Memory B cell (primary cell): ENCODE measurements around the gene OR12D1.
"Not testable (repeated sequence)": the region's sequence is repeated elsewhere in the genome, so short reads cannot be mapped to it uniquely, and the experiment has no call there.

Experiments
- ATAC-seq: fragments of 150-1000 bp; cut with Tn5 transposase; 2 replicates; pipeline ENCODE4 v1.10.0; 2021; ENCODE audit warnings: low read depth, mild to moderate bottlenecking, moderate library complexity
- DNase-seq, 2 donors: peaks; one replicate each; pipeline ENCODE4 v3.0.0; 2022; ENCODE audit warnings: low spot score in 2 of 2
- H3K27ac Mint-ChIP-seq: one replicate; pipeline ENCODE4 v1.8.0; 2022; ENCODE audit warnings: mild to moderate bottlenecking, moderate library complexity, mixed read lengths
- H3K27me3 Mint-ChIP-seq: one replicate; pipeline ENCODE4 v1.8.0; 2022; ENCODE audit warnings: mixed read lengths
- H3K36me3 Mint-ChIP-seq: one replicate; pipeline ENCODE4 v1.8.0; 2022; ENCODE audit warnings: mild to moderate bottlenecking, mixed read lengths
- H3K4me1 Mint-ChIP-seq: one replicate; pipeline ENCODE4 v1.8.0; 2022; ENCODE audit warnings: mixed read lengths
- H3K4me3 Mint-ChIP-seq: one replicate; pipeline ENCODE4 v1.8.0; 2022; ENCODE audit warnings: mild to moderate bottlenecking, moderate library complexity, mixed read lengths
- H3K9me3 Mint-ChIP-seq: one replicate; pipeline ENCODE4 v1.8.0; 2022; ENCODE audit warnings: mixed read lengths

Gene OR12D1

GRCh38 chr6:29414588-29414987, at the start of gene OR12D1:
Gene OR12D1 (plus strand): TSS chr6:29414928.
- DNase-seq (no peak), ATAC-seq (no peak)
- Mint-ChIP-seq H3K4me3 (no peak within 1 kb of the TSS), H3K9me3 (peaks cover 17% of the 10 kb centered on the region), H3K27me3 (peaks cover 12% of the 10 kb centered on the region), H3K27ac (no peak within 1 kb of the TSS), H3K36me3 (peaks cover 1% of the 10 kb centered on the region), H3K4me1 (no peaks in the 10 kb centered on the region)

GRCh38 chr6:29368765-29369164, 46.0 kb upstream of the OR12D1 start, which contains the start of gene OR5V1:
Gene OR5V1 (minus strand): TSS chr6:29368865. CDS start chr6:29356195, 12,670 bp downstream.
- Mint-ChIP-seq H3K4me3 (no peak within 1 kb of the TSS), H3K27ac (no peak within 1 kb of the TSS), H3K27me3 (no peaks in the 10 kb centered on the region)

GRCh38 chr6:29375191-29375590, 39.5 kb upstream of the OR12D1 start, which contains the start of gene OR12D3:
Gene OR12D3 (minus strand): TSS chr6:29375291. CDS start chr6:29375287, 4 bp downstream.
- ATAC-seq (no peak), DNase-seq (no peak)
- Mint-ChIP-seq H3K4me3 (no peak within 1 kb of the TSS), H3K4me1 (no peaks in the 10 kb centered on the region), H3K36me3 (no peaks in the 10 kb centered on the region), H3K27me3 (peaks cover 9% of the 10 kb centered on the region), H3K27ac (no peak within 1 kb of the TSS), H3K9me3 (no peaks in the 10 kb centered on the region)

More at GRCh38 chr6:29368765-29369164, 46.0 kb upstream of the OR12D1 start, which contains the start of gene OR5V1:
- H3K4me1 Mint-ChIP-seq: no peaks in the 10 kb centered on the region
- DNase-seq (no peak), ATAC-seq (no peak)
- peaks cover 4% of the 10 kb centered on the region for H3K9me3 Mint-ChIP-seq
- no peaks in the 10 kb centered on the region for H3K36me3 Mint-ChIP-seq

GRCh38 chr6:29376003-29376402, 38.7 kb upstream of the OR12D1 start:
- H3K9me3 Mint-ChIP-seq: no peaks in the 10 kb centered on the region
- no peaks in the 10 kb centered on the region for H3K36me3 Mint-ChIP-seq
- H3K27ac Mint-ChIP-seq: no peak overlapping the region
- H3K27me3 Mint-ChIP-seq: peaks cover 10% of the 10 kb centered on the region
- no peak overlapping the region for H3K4me3 Mint-ChIP-seq
- ATAC-seq: no peak
- DNase-seq: no peak
- H3K4me1 Mint-ChIP-seq: no peaks in the 10 kb centered on the region

- H3K36me3 Mint-ChIP-seq: no peaks in the 10 kb centered on the region
- no peak overlapping the region for H3K4me3 Mint-ChIP-seq
- H3K27me3 Mint-ChIP-seq: peaks cover 18% of the 10 kb centered on the region
- DNase-seq (no peak), ATAC-seq (no peak)
- no peaks in the 10 kb centered on the region for H3K4me1 Mint-ChIP-seq
- no peak overlapping the region for H3K27ac Mint-ChIP-seq
- no peaks in the 10 kb centered on the region for H3K9me3 Mint-ChIP-seq
Observed at GRCh38 chr6:29388533-29388932, 26.2 kb upstream of the OR12D1 start.

GRCh38 chr6:29395331-29395730, 19.4 kb upstream of the OR12D1 start, which contains the start of gene OR12D2:
Gene OR12D2 (plus strand): TSS chr6:29395631. CDS start chr6:29396700, 1,069 bp downstream.
- H3K9me3 Mint-ChIP-seq: peaks cover 4% of the 10 kb centered on the region
- no peak within 1 kb of the TSS for H3K27ac Mint-ChIP-seq
- no peak for DNase-seq
- no peaks in the 10 kb centered on the region for H3K4me1 Mint-ChIP-seq
- no peaks in the 10 kb centered on the region for H3K36me3 Mint-ChIP-seq
- no peak for ATAC-seq
- peaks cover 13% of the 10 kb centered on the region for H3K27me3 Mint-ChIP-seq
- no peak within 1 kb of the TSS for H3K4me3 Mint-ChIP-seq

GRCh38 chr6:29399525-29399924, 15.2 kb upstream of the OR12D1 start:
- Mint-ChIP-seq H3K27me3 (peaks cover 15% of the 10 kb centered on the region), H3K9me3 (peaks cover 7% of the 10 kb centered on the region), H3K4me3 (no peak overlapping the region), H3K4me1 (no peaks in the 10 kb centered on the region), H3K36me3 (no peaks in the 10 kb centered on the region), H3K27ac (no peak overlapping the region)
- ATAC-seq (no peak), DNase-seq (no peak)

GRCh38 chr6:29403801-29404200, 10.9 kb upstream of the OR12D1 start:
- DNase-seq (no peak), ATAC-seq (no peak)
- no peak overlapping the region for H3K4me3 Mint-ChIP-seq
- peaks cover 15% of the 10 kb centered on the region for H3K9me3 Mint-ChIP-seq
- H3K36me3 Mint-ChIP-seq: no peaks in the 10 kb centered on the region
- no peak overlapping the region for H3K27ac Mint-ChIP-seq
- peaks cover 18% of the 10 kb centered on the region for H3K27me3 Mint-ChIP-seq
- no peaks in the 10 kb centered on the region for H3K4me1 Mint-ChIP-seq

GRCh38 chr6:29419516-29419915, 4.8 kb downstream of the OR12D1 start:
- Mint-ChIP-seq H3K36me3 (no peaks in the 10 kb centered on the region), H3K4me1 (no peaks in the 10 kb centered on the region), H3K27me3 (peaks cover 5% of the 10 kb centered on the region), H3K27ac (no peak overlapping the region), H3K9me3 (peaks cover 1% of the 10 kb centered on the region), H3K4me3 (no peak overlapping the region)
- no peak for ATAC-seq
- DNase-seq: no peak

- ATAC-seq (no peak), DNase-seq (no peak)
- Mint-ChIP-seq H3K36me3 (no peaks in the 10 kb centered on the region), H3K4me1 (no peaks in the 10 kb centered on the region), H3K4me3 (no peak overlapping the region), H3K27ac (no peak overlapping the region), H3K27me3 (peaks cover 8% of the 10 kb centered on the region), H3K9me3 (peaks cover 1% of the 10 kb centered on the region)
Observed at GRCh38 chr6:29424168-29424567, 9.4 kb downstream of the OR12D1 start.

- Mint-ChIP-seq H3K4me3 (no peak overlapping the region), H3K27ac (no peak overlapping the region), H3K27me3 (peaks cover 10% of the 10 kb centered on the region), H3K36me3 (no peaks in the 10 kb centered on the region), H3K9me3 (peaks cover 1% of the 10 kb centered on the region), H3K4me1 (no peaks in the 10 kb centered on the region)
- ATAC-seq (no peak), DNase-seq (no peak)
Observed at GRCh38 chr6:29424575-29424974, 9.8 kb downstream of the OR12D1 start.

- DNase-seq (no peak), ATAC-seq (no peak)
- Mint-ChIP-seq H3K27me3 (peaks cover 10% of the 10 kb centered on the region), H3K27ac (no peak overlapping the region), H3K9me3 (peaks cover 1% of the 10 kb centered on the region), H3K4me1 (no peaks in the 10 kb centered on the region), H3K4me3 (no peak overlapping the region), H3K36me3 (no peaks in the 10 kb centered on the region)
Observed at GRCh38 chr6:29425075-29425474, 10.3 kb downstream of the OR12D1 start.

GRCh38 chr6:29426654-29427053, 11.9 kb downstream of the OR12D1 start:
- Mint-ChIP-seq H3K9me3 (no peaks in the 10 kb centered on the region), H3K27me3 (peaks cover 8% of the 10 kb centered on the region), H3K27ac (no peak overlapping the region), H3K4me1 (no peaks in the 10 kb centered on the region), H3K4me3 (no peak overlapping the region), H3K36me3 (no peaks in the 10 kb centered on the region)
- ATAC-seq: no peak
- no peak for DNase-seq

GRCh38 chr6:29436730-29437129, 22.0 kb downstream of the OR12D1 start:
- not testable (repeated sequence) for H3K27me3 Mint-ChIP-seq, H3K36me3 Mint-ChIP-seq, H3K4me1 Mint-ChIP-seq, H3K9me3 Mint-ChIP-seq, H3K4me3 Mint-ChIP-seq, H3K27ac Mint-ChIP-seq, ATAC-seq, DNase-seq

GRCh38 chr6:29439006-29439405, 24.3 kb downstream of the OR12D1 start, which contains the start of gene OR10C1:
Gene OR10C1 (plus strand): TSS chr6:29439306. CDS start chr6:29440016, 710 bp downstream.
- H3K4me3 Mint-ChIP-seq: no peak within 1 kb of the TSS
- peaks cover 12% of the 10 kb centered on the region for H3K27me3 Mint-ChIP-seq

More at GRCh38 chr6:29439006-29439405, 24.3 kb downstream of the OR12D1 start, which contains the start of gene OR10C1:
- DNase-seq (no peak), ATAC-seq (no peak)
- Mint-ChIP-seq H3K4me1 (no peaks in the 10 kb centered on the region), H3K36me3 (no peaks in the 10 kb centered on the region), H3K9me3 (peaks cover under 1% of the 10 kb centered on the region), H3K27ac (no peak within 1 kb of the TSS)
